Prostate gland (tissue), 2 donors: ENCODE data around the gene CYTH1.

Experiments used
- POLR2A ChIP-seq: fragments of 450-650 bp; IDR thresholded peaks from one replicate; pipeline ENCODE4 v1.6.1; 2016; ENCODE audit warnings: antibody characterized with exemption, mild to moderate bottlenecking
- POLR2AphosphoS5 ChIP-seq: sonication (generic); formaldehyde crosslinking; IDR thresholded peaks from one replicate; pipeline ENCODE4 v1.6.1; 2017; ENCODE audit warnings: antibody characterized with exemption
- TF ChIP-seq, protein P1 (sequence below), 4 experiments: fragments of 200-600 bp in 2 of 4; fragments of 450-650 bp in 2 of 4; sonication (generic) in 2 of 4; IDR thresholded peaks; 1 replicate in 3 of 4; 2 replicates in 1 of 4; pipeline ENCODE4 v1.5.1; 2016 to 2019; ENCODE audit warnings: antibody characterized with exemption in 4 of 4, mild to moderate bottlenecking in 2 of 4, moderate library complexity in 2 of 4

DNA sequence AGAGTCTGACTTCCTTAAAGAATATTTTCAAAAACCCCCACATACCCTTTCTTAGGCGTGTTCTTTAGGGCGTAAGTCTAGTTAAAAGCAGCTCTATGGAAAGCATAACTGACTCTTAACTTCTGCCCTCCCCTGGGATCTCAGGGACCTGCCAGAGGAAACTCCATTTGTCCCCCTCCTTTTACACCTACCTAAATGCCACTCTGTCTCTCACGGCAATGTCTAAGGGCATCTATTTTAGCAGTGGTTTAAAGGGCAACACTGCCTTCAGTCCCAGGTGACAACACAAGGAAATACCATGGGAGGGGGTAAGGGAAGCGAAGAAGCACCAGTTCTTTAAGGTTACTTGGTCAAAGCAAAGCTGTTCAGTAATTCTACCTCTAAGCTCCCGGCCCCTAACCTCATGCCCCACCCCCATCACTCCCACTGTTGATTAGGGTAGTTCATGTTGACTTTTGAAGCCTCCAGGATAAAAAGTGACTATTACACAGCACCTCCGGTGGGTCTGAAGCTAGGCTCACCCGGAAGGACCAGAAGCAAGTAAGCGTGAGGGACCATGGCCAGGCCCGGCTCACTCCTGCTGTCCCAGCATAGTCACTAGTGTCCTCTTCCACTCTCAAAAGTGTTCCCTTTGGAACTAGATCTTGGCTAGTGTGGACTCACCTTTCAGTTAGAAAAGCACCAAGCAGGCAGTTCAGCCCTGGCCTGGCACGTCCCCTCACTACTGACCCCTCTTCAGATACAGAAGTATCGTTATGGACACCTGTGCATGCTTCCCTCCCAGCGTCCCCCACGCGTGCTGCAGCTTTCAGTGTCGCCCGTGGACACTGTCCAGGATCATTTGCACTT is 47.1 kb downstream of the CYTH1 start:
- TF ChIP-seq, protein P1, sequence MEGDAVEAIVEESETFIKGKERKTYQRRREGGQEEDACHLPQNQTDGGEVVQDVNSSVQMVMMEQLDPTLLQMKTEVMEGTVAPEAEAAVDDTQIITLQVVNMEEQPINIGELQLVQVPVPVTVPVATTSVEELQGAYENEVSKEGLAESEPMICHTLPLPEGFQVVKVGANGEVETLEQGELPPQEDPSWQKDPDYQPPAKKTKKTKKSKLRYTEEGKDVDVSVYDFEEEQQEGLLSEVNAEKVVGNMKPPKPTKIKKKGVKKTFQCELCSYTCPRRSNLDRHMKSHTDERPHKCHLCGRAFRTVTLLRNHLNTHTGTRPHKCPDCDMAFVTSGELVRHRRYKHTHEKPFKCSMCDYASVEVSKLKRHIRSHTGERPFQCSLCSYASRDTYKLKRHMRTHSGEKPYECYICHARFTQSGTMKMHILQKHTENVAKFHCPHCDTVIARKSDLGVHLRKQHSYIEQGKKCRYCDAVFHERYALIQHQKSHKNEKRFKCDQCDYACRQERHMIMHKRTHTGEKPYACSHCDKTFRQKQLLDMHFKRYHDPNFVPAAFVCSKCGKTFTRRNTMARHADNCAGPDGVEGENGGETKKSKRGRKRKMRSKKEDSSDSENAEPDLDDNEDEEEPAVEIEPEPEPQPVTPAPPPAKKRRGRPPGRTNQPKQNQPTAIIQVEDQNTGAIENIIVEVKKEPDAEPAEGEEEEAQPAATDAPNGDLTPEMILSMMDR (IDR thresholded peaks at IDR 0.05), result no peak
- TF ChIP-seq POLR2A, result no peak
- TF ChIP-seq POLR2AphosphoS5, result no peak
